Measurements from ENCODE around the gene TBC1D17.

TBC1D17 gene

GRCh38 chr19:49877020-49877878 lies at the start of gene TBC1D17, which contains the start of gene AKT1S1:
TSS of gene TBC1D17 (plus strand) at chr19:49877702. CDS start at chr19:49877724, 22 bp downstream.
TSS of gene AKT1S1 (minus strand) at chr19:49877355. CDS start at chr19:49873295, 4,060 bp downstream.
- DNase-seq (ENCODE audit: low read depth) = peak; percentile 100

GRCh38 chr19:49829200-49829599 lies 48.3 kb upstream of the TBC1D17 start:
- DNase-seq (ENCODE audit: low read depth) = no peak

GRCh38 chr19:49829721-49830120 lies 47.8 kb upstream of the TBC1D17 start:
- no peak for DNase-seq (ENCODE audit: low read depth)

GRCh38 chr19:49830766-49831165 lies 46.7 kb upstream of the TBC1D17 start:
- DNase-seq (ENCODE audit: low read depth) = no peak

GRCh38 chr19:49831592-49831991 lies 45.9 kb upstream of the TBC1D17 start:
- DNase-seq (ENCODE audit: low read depth) = no peak

- DNase-seq (ENCODE audit: low read depth) = no peak
Observed at GRCh38 chr19:49832556-49832955, 44.9 kb upstream of the TBC1D17 start.

DNA sequence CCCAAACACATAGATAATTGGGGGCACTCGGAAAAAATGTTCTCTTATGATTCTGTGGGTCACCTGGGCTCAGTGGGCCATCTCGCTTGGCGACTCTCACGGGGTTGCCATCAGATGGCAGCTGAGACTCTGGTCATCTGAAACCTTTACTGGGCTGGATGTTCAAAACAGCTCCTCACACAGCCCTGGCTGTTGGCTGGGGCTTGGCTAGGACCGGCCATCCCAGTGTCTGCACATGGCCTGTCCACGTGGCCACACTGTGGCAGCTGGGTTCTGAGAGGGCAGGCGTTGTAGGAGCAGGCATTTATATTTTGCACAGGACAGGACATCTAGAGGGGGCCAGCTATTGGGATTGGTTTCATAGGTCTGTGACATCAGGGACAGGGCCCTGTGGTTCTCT lies 43.9 kb upstream of the TBC1D17 start:
- no peak for DNase-seq (ENCODE audit: low read depth)

DNA sequence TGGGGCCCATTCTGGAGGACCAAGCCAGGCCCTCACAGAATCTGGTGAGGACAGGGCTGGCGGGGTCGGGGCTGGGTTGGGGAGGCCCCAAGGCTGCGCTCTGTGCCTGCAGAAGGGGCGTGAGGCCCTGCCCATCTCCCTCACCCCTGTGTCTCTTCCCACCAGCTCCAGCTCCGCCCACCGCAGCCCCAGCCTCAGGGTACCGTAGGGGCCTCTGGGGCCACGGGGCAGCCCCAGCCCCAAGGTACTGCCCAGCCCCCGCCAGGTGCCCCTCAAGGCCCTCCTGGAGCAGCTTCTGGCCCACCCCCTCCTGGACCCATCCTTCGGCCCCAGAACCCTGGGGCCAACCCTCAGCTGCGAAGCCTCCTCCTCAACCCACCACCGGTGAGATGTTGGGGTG lies 41.9 kb upstream of the TBC1D17 start:
- DNase-seq (ENCODE audit: low read depth) = no peak

DNA sequence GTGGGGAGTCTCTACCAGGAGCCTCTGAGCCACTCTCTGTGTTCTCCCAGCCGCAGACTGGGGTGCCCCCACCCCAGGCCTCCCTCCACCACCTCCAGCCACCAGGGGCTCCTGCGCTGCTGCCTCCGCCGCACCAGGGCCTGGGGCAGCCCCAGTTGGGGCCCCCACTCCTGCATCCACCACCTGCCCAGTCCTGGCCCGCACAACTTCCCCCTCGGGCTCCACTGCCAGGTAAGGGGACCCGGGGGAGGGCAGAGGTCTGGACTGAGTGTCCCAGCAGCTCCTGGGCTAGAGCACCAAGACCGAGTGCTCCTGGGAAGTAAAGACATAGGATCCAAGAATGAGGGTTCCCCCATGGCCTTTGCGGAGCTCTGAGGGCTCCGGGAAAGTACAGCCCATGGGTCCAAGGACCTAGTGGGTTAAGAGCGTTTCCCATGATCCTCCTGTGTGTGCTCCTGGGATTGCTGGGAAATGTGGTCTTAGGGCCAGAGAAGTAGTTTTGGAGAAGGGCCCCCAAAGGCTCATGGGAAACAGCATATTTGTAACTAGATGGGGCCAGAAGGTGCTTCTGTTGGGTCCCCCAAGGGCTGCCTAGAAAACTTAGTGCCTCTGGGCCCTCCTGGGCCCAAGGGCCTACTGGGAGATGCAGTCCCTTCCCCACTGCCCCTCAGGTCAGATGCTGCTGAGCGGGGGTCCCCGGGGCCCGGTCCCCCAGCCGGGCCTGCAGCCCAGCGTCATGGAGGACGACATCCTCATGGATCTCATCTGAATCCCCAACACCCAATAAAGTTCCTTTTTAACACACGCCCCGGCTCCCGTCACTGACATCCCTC lies 41.1 kb upstream of the TBC1D17 start:
- no peak for DNase-seq (ENCODE audit: low read depth)

GRCh38 chr19:49837009-49837310 lies 40.5 kb upstream of the TBC1D17 start:
- DNase-seq (ENCODE audit: low read depth) = peak; percentile 17

DNA sequence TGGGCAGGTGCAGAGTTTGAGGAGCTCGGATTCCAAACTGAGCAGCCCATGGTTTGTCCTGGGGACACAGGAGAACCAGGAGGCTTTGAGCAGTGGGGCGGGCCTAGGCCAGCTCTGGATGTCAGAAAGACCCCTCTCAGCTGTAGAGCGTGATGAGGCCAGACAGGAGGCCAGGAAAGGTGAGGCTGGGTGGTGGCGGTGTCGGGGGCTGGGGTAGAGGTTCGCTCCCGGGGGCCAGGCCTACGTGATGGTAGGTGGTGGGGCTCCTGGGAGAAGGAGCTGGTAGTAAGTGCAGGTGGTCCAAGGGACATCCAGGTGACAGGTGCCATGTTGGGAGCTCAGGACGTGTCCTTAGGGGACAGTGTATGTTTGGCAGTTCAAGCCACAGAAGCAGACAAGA lies 40.1 kb upstream of the TBC1D17 start:
- no peak for DNase-seq (ENCODE audit: low read depth)

GRCh38 chr19:49838885-49839588 lies 38.5 kb upstream of the TBC1D17 start:
- DNase-seq (ENCODE audit: low read depth) = no peak

DNA sequence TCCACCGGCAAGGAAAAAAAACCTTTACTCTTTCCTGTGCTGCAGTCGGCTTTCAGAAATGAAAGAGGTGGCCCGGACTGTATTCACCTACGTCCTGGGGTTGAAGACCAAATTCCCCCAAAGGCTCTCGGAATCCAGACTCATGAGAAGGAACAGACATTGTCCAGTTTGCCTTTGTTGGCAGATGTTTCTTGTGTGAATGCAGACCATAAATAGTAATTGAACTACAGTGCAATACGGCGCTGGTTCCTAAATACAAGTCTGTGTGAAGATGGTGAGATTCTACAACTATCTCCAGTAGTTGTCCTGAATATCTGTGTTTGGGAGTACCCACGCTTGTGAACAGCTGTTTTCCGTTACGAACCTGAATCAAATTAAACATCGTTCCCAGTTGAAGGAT lies 37.8 kb upstream of the TBC1D17 start:
- DNase-seq (ENCODE audit: low read depth) = no peak

GRCh38 chr19:49840321-49840720 lies 37.2 kb upstream of the TBC1D17 start:
- no peak for DNase-seq (ENCODE audit: low read depth)

GRCh38 chr19:49840736-49841249 lies 36.7 kb upstream of the TBC1D17 start:
- DNase-seq (ENCODE audit: low read depth) = no peak

DNA sequence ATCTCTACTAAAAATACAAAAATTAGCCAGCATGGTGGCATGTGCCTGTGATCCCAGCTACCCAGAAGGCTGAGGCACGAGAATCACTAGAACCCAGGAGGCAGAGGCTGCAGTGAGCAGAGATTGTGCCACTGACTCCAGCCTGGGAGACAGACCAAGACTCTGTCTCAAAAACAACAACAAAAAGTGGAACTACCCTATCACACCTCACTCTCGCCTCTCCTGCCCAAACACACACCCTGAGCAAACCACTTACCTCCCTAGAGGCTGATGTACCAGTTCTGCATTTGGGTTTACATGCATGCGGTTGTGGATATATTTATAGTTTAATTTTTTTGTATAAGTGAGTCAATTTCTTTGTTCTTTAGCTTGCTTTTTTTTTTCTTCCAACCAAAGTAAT lies 34.2 kb upstream of the TBC1D17 start:
- no peak for DNase-seq (ENCODE audit: low read depth)

DNA sequence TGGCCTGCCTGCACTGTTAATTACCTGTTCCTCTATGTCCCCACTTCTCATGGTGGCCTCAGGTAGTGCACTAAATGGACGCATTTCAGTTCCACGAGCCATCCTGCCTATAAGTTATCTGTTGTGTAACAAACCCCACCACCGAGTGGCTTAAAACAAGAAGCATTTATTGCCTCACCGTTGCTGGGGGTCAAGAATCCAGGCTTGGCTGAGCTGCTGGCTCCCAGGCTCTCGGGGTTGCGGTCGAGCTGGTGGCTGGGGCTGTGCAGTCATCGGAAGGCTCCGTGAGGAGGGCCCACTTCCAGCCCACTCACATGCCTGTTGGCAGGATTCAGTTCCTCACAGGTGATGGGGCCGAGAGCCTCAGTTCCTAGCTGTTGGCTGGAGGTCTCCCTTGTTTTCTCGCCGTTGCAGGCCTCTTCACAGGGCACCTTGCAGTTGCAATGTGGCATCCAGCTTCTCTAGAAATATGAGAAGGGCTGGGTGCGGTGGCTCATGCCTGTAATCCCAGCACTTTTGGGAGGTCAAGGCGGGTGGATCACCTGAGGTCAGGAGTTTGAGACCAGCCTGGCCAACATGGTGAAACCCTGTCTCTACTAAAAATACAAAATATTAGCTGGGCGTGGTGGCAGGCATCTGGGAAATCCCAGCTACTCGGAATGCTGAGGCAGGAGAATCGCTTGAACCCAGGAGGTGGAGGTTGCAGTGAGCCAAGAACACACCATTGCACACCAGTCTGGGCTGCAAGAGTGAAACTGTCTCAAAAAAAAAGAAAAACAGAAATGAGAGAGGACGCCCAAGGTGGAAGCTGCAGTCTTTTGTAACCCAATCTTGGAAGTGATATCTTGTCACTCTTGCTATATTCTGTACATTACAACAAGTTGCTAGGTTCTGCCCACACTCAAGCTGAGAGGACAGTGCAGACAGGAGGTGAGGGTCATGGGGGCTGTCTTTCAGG lies 33.1 kb upstream of the TBC1D17 start:
- no peak for DNase-seq (ENCODE audit: low read depth)

- DNase-seq (ENCODE audit: low read depth) = no peak
Observed at GRCh38 chr19:49845414-49845813, 32.1 kb upstream of the TBC1D17 start.

- no peak for DNase-seq (ENCODE audit: low read depth)
Observed at GRCh38 chr19:49846408-49846807, 31.1 kb upstream of the TBC1D17 start.

GRCh38 chr19:49847731-49848696 lies 29.5 kb upstream of the TBC1D17 start:
- DNase-seq (ENCODE audit: low read depth) = peak; percentile 82

Measured in non-pigmented ciliary epithelial cell (primary cell).